ENCODE results near the gene DYNLT5.
"Not testable (repeated sequence)": the region's sequence is repeated elsewhere in the genome, so short reads cannot be mapped to it uniquely, and the experiment has no call there.

- TF ChIP-seq, protein P1, sequence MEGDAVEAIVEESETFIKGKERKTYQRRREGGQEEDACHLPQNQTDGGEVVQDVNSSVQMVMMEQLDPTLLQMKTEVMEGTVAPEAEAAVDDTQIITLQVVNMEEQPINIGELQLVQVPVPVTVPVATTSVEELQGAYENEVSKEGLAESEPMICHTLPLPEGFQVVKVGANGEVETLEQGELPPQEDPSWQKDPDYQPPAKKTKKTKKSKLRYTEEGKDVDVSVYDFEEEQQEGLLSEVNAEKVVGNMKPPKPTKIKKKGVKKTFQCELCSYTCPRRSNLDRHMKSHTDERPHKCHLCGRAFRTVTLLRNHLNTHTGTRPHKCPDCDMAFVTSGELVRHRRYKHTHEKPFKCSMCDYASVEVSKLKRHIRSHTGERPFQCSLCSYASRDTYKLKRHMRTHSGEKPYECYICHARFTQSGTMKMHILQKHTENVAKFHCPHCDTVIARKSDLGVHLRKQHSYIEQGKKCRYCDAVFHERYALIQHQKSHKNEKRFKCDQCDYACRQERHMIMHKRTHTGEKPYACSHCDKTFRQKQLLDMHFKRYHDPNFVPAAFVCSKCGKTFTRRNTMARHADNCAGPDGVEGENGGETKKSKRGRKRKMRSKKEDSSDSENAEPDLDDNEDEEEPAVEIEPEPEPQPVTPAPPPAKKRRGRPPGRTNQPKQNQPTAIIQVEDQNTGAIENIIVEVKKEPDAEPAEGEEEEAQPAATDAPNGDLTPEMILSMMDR (IDR thresholded peaks at IDR 0.05), result not testable (repeated sequence)
- TF ChIP-seq POLR2A (IDR thresholded peaks at IDR 0.05; ENCODE audit: low read depth); EP300 (IDR thresholded peaks at IDR 0.05): not testable (repeated sequence)
Measured at GRCh38 chr1:66785800-66786199, 33.5 kb downstream of the DYNLT5 start.
